NCI-H345 (cell line): Measurements from ENCODE around the gene TMEM121B.

Source experiments
- DNase-seq: peaks from one replicate; lab custom pipeline; 2025; lab: John Stamatoyannopoulos, UW

Gene TMEM121B

DNA sequence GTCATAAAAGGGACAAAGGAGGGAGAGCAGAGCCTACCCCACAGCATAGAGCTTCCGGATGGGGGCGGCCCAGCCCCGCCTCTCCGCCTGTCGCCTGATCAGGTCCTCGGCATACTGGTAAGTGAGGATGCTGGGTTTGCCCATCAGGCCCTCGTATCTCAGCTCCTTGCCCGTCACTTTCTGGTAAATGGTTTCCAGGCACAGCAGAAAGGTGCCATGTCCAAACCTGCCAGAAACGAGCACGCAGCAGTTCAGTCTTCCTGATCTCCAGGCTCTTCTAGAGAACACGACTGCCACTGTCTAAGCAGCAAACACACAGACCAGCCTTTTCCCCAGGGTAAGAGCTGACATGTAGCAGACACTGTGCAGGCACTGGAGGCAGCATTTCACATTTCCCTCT lies 17.4 kb upstream of the TMEM121B start:
- DNase-seq: no peak

DNA sequence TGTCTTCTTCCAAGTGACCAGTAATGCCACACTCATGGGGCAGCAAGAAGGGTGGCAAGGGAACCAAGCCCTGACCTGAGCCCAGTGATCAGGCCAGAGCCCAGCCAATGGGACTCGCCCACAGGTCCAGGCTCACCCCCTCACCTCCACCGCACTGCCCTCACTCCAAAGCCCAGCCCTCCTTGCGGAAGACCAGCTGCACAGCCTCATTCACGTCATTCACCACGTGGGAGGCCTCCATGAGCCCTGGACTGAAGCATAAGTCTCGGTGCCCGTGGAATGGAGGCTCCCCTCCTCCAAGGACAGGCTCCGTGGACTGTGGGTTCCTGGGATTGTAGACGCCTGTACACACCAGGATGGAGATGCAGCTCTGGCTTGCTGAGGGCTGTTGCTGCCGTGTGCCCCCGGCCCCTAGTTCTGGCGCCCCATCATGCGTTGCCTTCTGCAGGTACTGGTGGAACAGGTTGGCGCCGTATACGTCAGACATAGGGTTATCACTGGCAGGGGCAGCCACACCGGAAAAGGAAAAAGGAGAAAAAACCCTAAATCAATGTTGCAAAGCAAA lies 16.8 kb upstream of the TMEM121B start:
- DNase-seq: no peak

DNA sequence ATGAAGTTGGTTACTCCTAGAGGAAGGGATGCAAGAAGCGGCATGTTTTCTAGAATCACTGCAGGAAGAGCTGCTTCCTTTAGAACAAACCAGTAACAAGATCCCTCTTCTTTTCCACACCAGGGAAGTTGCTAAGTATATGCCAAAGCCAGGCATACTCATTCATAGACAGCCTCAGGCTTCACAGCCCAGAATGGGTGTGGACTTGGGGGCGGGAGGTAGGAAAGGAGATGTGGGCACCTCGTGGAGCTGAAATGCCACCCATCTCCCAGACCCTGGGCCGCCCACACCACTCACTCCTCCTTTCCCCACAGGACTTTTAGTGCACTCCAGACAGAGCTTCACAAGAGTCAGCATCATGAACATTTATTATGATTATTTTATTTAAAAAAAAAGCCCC lies 16.0 kb upstream of the TMEM121B start:
- DNase-seq: no peak

DNA sequence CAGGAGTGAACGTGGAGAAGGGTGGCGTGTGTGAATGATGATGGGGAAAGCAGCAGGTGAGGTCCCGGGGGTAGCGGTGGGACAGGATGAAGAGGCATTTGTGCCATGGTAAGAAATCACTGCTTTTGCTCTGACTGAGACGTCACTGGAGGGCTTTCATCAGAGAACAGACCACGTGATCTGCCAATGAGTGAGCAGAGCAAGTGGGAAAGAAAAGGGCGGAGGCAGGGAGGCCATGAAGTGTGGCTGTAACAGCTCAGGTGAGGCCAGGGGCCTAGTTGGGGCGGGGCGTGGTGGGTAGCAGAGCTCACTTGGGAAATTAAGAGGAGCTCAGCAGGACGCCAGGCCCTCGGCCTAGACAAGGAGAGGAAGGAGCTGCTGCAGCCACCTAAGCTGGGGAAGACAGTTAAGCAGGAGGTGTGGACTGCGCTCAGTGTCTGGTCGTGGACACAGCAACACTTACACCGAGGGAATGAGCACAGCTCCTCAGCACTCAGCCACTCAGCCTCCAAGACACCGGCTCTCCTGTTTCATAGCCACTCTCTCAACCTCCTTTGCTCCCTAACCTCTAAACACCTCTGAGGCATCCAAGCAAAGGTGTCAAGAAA lies 14.1 kb upstream of the TMEM121B start:
- DNase-seq: no peak

DNA sequence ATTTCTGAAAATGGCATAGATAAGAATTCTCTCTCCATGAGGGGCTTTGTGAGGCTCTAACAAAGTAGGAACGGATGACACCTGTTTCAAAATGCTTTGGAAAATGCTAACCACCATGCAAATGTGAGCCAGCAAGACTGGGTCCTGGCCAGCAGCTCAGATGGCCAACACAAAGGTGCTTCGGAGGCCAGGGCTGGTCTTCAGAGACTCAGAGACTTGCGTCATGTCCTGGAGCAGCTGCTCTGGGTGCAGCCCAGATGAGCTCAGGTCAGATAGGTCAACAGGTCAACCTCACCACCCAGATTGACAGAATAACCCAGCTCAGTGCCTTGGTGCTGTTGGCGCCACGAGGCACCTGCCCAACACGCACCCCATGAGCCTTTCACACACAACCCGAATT lies 12.0 kb upstream of the TMEM121B start:
- DNase-seq: no peak

DNA sequence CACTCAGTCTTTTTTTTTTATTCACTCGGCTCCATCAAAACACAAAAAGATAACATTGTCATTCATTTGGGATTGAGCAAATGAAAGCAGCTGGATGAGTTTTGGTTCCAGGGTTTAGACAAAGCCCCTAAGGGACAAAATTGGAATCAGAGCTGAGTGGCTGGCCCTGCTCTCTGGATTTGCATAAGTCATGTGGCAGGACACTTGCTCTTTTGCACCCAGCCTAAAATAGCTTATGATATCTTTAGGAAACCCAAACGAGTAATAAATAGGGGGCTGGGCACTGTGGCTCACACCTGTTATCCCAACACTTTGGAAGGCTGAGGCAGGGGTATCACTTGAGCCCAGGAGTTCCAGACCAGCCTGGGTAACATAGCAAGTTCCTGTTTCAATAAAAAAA lies 11.0 kb upstream of the TMEM121B start:
- peak; percentile 10 for DNase-seq

DNA sequence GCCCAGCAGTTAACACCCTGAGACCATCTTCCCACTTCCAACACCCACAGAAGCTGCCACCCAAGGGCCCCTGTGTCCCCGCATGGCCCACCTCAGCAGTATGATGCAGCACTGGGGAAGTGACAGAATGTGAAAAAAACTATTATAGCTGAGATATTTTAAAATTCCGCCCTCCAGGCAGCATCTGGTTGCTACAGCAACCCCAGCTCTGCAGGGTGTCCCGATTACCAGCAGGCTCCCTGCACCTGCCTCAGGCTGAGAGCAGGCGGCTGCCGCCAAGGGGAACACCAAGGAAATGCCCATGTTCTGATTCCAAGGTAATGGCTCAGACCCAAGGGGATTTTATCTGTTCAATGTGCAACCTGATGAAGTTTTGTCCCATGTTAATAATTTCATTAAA lies 10.5 kb upstream of the TMEM121B start:
- peak; percentile 48 for DNase-seq

DNA sequence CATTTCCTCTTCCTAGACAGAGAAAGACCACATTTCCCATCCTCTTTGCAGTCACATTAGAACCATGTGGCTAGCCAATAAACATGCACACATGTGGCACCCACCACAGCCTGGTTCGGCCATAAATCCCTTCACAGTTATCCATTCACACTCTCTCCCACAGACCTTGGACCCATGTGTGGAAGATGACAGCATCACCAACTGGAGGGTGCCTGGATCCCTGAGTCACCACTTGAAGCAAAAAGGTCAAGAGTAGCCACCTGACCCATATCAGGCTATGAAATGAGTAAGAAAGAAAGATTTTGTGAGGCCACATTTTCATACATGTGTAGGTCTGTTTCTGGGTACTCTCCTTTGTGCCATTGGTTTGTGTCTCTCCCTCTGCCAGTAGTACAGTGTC lies 9.0 kb upstream of the TMEM121B start:
- DNase-seq: no peak

DNA sequence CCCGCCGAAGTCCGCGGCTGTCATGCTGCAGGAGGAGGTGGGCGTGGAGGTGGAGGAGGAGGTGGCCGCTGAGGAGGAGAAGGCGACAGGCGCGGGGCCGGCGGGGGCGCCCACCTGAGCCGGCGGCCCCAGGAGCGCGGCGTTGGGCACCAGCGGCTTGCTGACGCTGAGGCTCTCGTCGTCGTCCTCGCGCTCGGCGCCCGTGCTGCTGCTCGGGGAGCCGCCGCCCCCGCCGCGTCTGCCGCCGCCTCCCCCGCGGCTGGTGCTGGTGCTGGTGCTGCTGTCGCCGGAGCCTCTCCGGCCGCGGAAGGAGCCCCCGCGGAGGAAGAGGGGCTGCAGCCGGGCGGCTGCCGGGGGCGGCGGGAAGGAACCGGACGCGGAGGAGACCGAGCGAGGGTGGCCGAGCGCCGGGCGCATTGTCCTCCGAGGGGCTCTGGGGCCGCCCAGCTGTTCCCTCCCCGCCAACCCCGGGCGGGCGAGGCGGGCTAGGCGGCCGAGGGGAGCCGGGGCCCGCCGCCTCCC lies 388 bp downstream of the TMEM121B start:
- DNase-seq: peak; percentile 30

DNA sequence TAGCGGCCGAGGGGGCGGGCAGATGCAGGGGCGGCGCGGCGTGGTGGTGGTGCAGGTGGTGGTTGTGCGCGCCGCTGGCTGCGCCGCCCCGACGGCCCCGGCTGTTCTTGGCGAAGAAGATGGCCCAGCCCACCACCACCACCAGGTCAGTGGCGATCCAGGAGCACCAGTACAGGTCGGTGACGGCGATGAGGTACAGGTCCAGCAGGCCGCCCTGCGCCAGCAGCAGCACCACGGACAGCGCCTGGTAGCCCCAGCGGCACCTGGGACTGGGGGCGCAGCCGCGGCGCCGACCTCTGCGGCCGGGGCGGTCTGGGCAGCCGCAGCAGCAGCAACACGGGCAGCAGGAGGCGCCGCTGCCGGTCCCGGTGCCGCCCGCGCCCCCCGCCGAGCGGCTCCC lies 879 bp downstream of the TMEM121B start:
- DNase-seq: no peak

DNA sequence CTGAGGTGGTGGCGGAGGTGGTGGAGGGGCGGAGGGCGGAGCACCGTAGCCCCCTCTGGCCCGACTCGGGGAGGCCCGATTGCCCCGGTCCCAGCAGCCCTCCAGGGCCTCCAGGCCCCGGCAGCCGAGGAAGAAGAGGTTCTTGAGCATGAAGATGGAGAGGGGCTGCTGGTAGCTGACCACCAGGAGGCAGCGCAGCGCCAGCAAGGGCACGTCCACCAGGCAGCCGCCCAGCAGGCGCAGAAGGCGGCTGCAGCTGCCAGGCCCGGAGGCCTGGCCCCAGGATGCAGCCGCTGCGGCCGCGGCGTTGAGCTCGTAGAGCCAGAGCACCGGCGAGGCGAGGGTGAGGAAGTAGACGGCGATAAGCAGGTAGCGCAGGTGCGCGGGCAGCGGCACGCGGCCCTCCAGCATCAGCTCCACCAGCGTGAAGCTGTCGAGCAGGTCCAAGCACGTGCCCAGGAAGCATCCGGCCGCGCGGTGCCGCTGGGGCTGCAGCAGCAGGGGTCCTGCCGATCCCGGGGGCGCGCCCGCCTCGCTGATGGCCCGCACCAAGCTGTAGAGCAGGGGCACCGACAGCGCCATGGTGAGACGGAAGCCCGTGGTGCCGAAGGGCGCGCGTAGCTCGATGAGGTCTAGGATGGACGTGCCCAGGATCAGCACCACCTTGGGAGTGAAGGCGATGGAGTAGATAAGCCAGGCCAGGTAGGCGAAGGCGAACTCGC lies 1.5 kb downstream of the TMEM121B start:
- DNase-seq: no peak

DNA sequence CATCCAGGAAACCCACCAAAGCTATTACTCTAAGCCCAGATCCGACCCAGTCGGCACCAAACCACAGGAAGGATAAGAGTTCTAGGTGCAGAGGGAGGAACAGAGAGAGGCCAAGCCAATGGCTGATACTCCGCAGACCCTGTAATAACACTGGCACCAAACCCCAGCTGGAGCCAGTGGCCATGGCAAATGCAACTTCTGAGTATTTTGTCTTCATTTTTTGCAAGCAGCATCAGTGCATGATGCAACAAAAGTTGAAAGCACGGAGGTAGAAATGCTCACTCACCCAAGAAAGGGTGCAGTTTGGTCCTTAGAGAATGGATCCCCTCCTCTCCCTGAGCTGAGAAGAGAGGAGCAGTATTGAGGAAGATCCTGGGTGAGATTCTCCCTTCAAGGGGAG lies 2.8 kb downstream of the TMEM121B start:
- DNase-seq: no peak

DNA sequence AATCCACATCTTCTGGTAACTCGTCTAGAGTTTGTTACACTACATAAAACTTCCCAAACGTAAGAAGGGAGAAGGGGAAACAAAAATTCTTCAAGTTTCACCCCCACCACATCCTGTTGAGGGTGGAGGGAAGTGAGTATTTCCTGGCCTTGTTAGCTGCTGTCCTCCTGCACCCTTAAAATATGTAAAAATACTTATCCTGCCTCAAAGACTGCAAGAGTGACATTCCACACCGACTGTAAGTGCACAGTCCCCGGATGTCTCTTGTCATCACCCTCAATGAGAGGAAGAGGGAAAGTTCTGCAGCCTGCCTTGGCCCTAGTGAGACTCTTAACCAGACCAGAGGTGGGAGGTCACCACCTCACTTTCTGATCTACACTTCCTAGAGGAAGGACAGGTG lies 3.3 kb downstream of the TMEM121B start:
- no peak for DNase-seq

DNA sequence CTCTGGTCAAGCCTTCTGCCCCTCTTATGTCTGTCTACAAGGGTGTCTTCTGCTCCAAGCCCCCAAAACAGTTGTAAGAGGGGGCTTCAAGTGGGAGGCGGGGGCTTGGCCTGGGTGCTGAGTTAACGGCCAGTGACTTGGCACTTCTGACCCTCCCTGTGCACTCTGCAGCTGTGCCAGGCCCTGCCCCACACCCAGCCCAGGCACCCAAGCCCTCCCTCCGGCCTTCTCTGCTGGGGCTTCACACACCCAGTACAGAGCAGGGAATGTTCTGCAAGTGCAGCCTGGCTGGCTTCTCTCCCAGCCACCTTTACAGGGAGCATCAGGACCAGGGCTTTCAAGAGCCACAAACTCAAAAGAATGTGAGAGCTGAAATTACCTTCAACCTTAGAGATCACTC lies 3.8 kb downstream of the TMEM121B start:
- DNase-seq: no peak

DNA sequence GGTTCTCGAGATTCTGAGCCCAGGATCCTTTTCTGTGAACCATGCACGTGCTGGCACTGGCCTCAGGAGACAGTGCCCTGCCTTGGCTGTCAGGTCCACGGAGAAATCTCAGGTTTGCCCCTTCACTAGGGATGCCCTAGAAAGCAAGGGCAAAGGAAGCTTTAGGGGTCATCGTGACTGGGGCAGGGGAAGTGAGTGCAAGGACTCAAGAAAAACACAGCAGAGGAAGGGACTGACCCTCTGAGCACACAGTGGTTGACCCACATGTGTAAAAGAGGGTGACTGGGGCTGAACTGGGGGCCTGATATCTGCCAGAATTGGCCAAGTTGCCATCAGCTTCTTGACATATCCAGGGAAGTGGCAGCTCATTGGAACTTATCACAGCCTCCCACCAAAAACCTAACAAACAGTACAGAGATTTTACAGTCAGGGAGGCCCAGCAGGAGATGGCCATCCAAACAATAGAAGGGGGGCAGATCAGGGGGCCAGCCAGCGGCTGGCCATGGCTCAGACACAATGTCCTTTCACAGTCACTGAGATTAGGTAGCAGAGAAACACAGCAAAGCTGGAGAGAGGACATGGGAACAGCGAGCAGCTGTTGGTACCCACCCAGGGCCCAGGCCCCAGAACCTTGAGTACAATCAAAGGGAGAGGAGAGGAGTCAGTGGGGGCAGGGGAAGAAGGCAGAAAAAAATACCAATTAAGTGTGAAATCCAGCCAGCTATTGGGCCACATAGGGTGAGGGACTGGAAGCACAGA lies 4.4 kb downstream of the TMEM121B start:
- DNase-seq: no peak

DNA sequence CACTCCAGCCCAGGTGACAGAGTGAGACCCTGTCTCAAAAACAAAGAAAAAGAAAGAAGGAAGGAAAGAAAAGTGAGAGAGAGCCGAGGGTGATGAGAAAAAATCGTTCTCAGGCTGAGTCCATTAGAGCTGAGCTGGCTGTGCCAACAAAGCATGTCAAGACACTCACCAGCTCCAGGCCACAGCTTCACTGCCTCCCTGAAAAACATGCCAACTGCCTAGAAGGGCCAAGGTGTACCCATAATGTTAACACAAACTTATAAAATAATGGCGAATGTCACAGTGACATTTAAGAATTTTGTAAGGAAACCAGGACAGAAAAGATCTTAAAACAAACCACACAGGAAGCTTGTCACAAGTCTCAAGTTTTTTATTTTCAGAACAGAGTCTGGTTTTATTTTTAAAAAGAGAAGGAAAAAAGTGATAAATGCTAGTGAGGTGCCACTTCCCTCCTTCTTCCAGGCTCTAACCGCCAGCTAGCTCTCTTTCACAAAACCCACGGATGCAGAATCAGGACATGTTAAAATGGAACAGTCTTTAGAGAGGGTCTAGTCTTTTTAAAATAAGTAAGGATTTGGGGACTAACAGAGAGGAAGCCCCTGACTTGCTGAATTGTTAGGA lies 5.1 kb downstream of the TMEM121B start:
- no peak for DNase-seq

DNA sequence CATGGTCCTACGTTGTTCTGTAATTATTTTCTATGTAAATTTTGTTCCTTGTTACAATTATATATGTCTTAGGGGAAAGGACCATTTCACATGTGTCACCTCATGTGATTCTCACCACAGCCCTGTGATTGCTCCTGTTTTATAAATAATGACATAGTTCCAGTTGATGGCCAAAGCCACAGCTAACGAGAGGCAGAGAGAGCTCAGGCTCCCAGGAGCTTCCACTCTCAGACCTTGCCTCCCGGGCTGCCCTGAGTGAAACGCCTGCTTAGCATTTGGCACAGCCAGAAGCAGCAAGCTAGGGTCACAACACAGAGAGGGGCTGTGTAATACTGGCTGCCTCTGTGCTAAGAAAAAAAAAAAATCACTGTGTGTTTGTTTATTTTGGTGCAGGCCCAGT lies 5.9 kb downstream of the TMEM121B start:
- DNase-seq: no peak

DNA sequence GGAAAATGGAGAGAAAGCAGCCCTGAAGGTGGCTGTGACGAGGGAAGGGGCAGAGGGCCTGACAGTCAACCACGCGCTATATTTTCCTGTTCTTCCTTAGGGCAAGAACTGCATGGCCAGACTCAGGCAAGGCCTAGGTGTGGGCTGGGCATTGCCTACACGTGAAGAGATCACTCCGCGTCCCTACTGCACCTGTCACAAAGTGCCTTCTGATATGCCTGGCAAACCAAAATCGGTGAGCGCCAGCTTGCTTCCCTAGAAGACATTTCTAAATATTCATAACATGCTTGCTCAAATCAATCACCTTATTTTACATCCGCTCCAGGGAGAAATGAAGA lies 6.3 kb downstream of the TMEM121B start:
- no peak for DNase-seq

DNA sequence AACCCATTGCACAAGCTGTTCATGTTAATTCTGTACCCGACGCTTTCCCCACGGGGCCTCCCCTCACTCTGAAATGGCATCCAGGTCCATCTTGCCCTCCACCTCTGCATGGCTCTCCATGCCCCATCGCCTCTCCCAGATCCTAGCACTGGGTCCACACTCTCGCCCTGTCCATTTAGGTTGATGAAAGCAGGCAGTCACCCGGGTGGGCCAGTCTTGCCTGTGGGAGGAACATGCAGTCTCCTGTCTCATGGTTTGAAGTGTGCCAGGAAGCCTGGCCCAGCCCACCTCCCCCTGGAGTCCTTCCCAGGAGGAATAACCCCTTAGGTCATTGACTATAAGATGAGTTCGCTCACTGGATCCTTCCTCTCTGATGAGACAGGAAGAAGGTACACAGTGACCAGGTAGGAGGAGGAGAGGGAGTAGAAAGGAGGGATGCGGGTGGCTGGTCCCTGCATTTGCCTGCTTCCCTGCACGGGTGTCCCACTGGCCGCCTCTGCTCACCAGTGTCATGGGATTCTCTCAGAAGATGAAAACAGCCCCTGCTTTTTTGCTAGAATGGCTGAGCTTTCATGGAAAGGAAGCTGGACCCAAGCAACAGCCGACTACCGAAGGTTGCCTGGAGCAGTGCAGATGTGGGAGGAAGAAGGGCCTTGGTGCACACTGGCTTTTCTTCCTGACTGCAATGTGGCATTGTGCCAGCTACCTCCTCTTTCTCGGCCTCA lies 6.8 kb downstream of the TMEM121B start:
- DNase-seq: no peak

DNA sequence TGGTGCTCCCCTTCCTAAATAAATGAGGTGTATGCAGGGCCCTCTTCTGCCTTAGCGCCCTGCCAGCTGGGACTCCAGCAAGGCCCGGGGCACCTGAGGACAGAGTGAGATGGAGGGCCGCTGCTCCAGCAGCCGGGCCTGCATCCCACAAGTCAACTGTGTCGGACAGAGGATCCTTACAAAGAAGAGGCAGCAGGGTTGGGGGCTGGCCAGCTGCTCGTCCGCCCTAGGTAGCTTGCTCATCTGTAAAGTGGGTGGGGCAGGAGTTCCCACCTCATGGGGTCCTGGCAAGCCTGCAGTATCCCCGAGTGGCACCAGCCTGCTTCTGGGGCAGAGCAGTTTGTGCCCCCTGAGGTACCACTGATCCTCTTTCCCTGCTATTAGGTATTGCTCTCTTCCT lies 7.6 kb downstream of the TMEM121B start:
- no peak for DNase-seq

DNA sequence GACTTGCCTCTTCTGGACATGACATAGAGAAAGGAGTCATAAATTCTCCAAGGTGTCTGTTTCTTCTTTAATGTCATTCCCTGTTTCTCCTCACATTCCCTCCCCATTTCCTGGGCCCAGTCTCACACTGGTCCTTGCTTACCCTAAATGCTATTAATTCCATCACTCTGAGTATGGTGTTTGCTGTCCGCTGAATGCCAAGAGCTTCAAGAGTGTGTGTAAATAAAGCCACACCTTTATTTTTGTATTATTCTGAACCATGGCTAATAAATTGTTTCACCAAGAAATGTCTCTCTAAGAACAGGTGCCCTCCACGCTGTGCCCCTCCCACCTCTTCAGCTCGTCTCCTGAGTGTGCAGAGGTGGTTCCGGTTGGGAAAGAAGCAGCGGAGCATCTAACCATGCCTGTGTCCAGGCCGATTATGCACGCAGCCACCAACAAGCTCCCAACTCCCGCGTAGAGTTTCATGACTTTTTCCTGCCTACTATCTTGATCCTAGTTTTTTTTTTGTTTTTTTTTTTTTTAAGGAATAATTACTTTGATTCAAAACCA lies 8.6 kb downstream of the TMEM121B start:
- DNase-seq: peak; percentile 10
